Endothelial cell of umbilical vein (primary cell): ENCODE results near the gene GTF3C1. TPM values are rescaled to one million over a fixed set of nuclear protein-coding genes. Genes with fewer than 3 reads are reported as not detected.

ENCODE experiments used
- BruUV-seq: library from RNA; stranded (reverse); fragments of 400-500 nt; replicated peaks from 2 replicates; lab custom pipeline; 2021; lab: Mats Ljungman, UMichigan
- CTCF ChIA-PET: fragments of 300-600, 350-600 bp; sonication (Branson Sonifier 250); formaldehyde crosslinking; loops from one replicate; lab custom pipeline; 2021; ENCODE audit warnings: antibody characterized with exemption, inconsistent platforms; lab: Charles Lee
- POLR2A ChIA-PET: fragments of 300-600, 350-600 bp; sonication (Branson Sonifier 250); formaldehyde crosslinking; loops from one replicate; lab custom pipeline; 2021; ENCODE audit warnings: antibody characterized with exemption, inconsistent platforms; lab: Charles Lee
- DNase-seq: peaks from one replicate; pipeline ENCODE4 v3.0.0-alpha.2; 2011; ENCODE audit warnings: low read depth, low spot score
- FAIRE-seq: peaks from 2 replicates; lab custom pipeline; 2011; peaks lifted over from hg19 to GRCh38; lab: Jason Lieb, UNC
- H2AFZ ChIP-seq: 2 replicates; pipeline ENCODE4 v1.6.0; 2012; ENCODE audit warnings: low read depth, low read length, control low read depth, inconsistent platforms
- H3K27ac ChIP-seq: 2 replicates; pipeline ENCODE4 v1.5.1; 2011; ENCODE audit warnings: low read depth, mild to moderate bottlenecking, control low read depth, low read length, moderate library complexity; ENCODE audit not compliant: insufficient read depth
- H3K27me3 ChIP-seq, 2 experiments: 2 replicates each; pipeline versions ENCODE4 v1.6.0 to v1.6.1; 2011; ENCODE audit warnings: low read length in 2 of 2, mixed read lengths in 1 of 2; ENCODE audit not compliant: control insufficient read depth in 2 of 2, insufficient read depth in 2 of 2
- H3K36me3 ChIP-seq, 2 experiments: 2 replicates in 1 of 2; 3 replicates in 1 of 2; pipeline ENCODE4 v1.5.1; 2011; ENCODE audit warnings: low read length in 2 of 2, mild to moderate bottlenecking in 1 of 2, moderate library complexity in 1 of 2; ENCODE audit not compliant: control insufficient read depth in 2 of 2, insufficient read depth in 2 of 2; ENCODE audit errors: extremely low read depth in 1 of 2
- H3K4me1 ChIP-seq: 3 replicates; pipeline ENCODE4 v1.5.1; 2011; ENCODE audit warnings: mild to moderate bottlenecking, low read length; ENCODE audit not compliant: control insufficient read depth, insufficient read depth; ENCODE audit errors: extremely low read depth
- H3K4me2 ChIP-seq: 2 replicates; pipeline ENCODE4 v1.6.1; 2011; ENCODE audit warnings: low read length, control low read depth, mixed read lengths; ENCODE audit not compliant: insufficient read depth
- H3K4me3 ChIP-seq, 3 experiments: fragments of 200-600 bp in 1 of 3; sonication (generic), shearing (Covaris generic) in 1 of 3; replicated peaks in 1 of 3; 2 replicates each; pipeline ENCODE4 v1.5.1; 2011 to 2016; ENCODE audit warnings: control low read depth in 3 of 3, low read length in 3 of 3, mild to moderate bottlenecking in 2 of 3, inconsistent platforms in 1 of 3, low read depth in 1 of 3, moderate library complexity in 1 of 3; ENCODE audit not compliant: insufficient read depth in 1 of 3
- H3K79me2 ChIP-seq: 2 replicates; pipeline ENCODE4 v1.6.0; 2012; ENCODE audit warnings: low read length, inconsistent platforms; ENCODE audit not compliant: control insufficient read depth, insufficient read depth
- H3K9ac ChIP-seq: replicated peaks from 2 replicates; pipeline ENCODE3; 2011; ENCODE audit warnings: low read length, control low read depth; ENCODE audit not compliant: insufficient read depth; ENCODE audit errors: extremely low read depth
- H3K9me1 ChIP-seq: replicated peaks from 3 replicates; pipeline ENCODE4 v1.6.0; 2011; ENCODE audit warnings: mild to moderate bottlenecking, low read length; ENCODE audit not compliant: control insufficient read depth, insufficient read depth; ENCODE audit errors: extremely low read depth
- H3K9me3 ChIP-seq: replicated peaks from 2 replicates; pipeline ENCODE4 v1.5.1; 2012; ENCODE audit warnings: low read length, inconsistent platforms; ENCODE audit not compliant: control insufficient read depth, insufficient read depth
- H4K20me1 ChIP-seq: replicated peaks from 2 replicates; pipeline ENCODE3; 2011; ENCODE audit warnings: mild to moderate bottlenecking, low read length; ENCODE audit not compliant: control insufficient read depth, insufficient read depth; ENCODE audit errors: extremely low read depth
- EZH2 ChIP-seq: IDR thresholded peaks from 2 replicates; pipeline ENCODE4 v1.6.1; 2012; ENCODE audit warnings: borderline replicate concordance, low read depth, mild to moderate bottlenecking, moderate library complexity, low read length, inconsistent platforms; ENCODE audit not compliant: severe bottlenecking
- GATA2 ChIP-seq: IDR thresholded peaks from 2 replicates; pipeline ENCODE4 v1.7.0; 2011; ENCODE audit warnings: low read depth, mild to moderate bottlenecking, moderate library complexity, mixed read lengths, low read length; ENCODE audit not compliant: insufficient read length, insufficient read depth
- JUN ChIP-seq: IDR thresholded peaks from 2 replicates; pipeline ENCODE4 v1.6.1; 2011; ENCODE audit warnings: borderline replicate concordance, low read depth; ENCODE audit not compliant: insufficient read length, insufficient read depth
- POLR2A ChIP-seq: IDR thresholded peaks from 2 replicates; pipeline ENCODE4 v1.6.1; 2012; ENCODE audit warnings: low read depth, mild to moderate bottlenecking, control low read depth, low read length
- POLR2AphosphoS5 ChIP-seq: IDR thresholded peaks from 2 replicates; pipeline ENCODE4 v1.6.1; 2012; ENCODE audit warnings: low read depth, mild to moderate bottlenecking, control low read depth, low read length, moderate library complexity; ENCODE audit not compliant: insufficient read depth
- dilution Hi-C: fragments of 300-500 bp; cut with MboI; formaldehyde crosslinking; loops from one replicate; pipeline ENCODE4 v1.15.0; 2019; ENCODE audit warnings: low sequenced_read_pairs; ENCODE audit not compliant: extremely low pct_ligation_motif_present
- intact Hi-C: fragments of 100-400 bp; cut with micrococcal nuclease; formaldehyde crosslinking; loops from one replicate; pipeline ENCODE4 v1.10.0; 2022
- polyA plus RNA-seq, 4 experiments: library from polyadenylated mRNA; depleted of rRNA in 3 of 4; stranded (reverse) in 3 of 4; unstranded in 1 of 4; fragments of >200 nt; gene quantifications; 2 replicates each; pipeline versions ENCODE4 v1.2.1 to v1.2.3, GENCODE V29; 2011 to 2012; ENCODE audit warnings: missing spikeins in 1 of 4
- total RNA-seq: library from RNA; stranded (reverse); gene quantifications from 2 replicates; pipeline ENCODE4 v1.2.3, GENCODE V29; 2021
- TF ChIP-seq, protein P1 (sequence below): IDR thresholded peaks from 2 replicates; pipeline ENCODE4 v1.6.1; 2011; ENCODE audit not compliant: insufficient read depth, insufficient read length
- TF ChIP-seq, protein P2 (sequence below), 2 donors: IDR thresholded peaks; 1 replicate in 1 of 2; 2 replicates in 1 of 2; pipeline ENCODE4 v1.5.1; 2011; ENCODE audit warnings: low read length in 2 of 2, mild to moderate bottlenecking in 2 of 2, moderate library complexity in 2 of 2, control low read depth in 1 of 2, inconsistent platforms in 1 of 2, low read depth in 1 of 2; ENCODE audit not compliant: insufficient read depth in 1 of 2; ENCODE audit errors: extremely low read depth in 1 of 2

Gene GTF3C1
- total and polyA plus RNA-seq, 2 donors (not counting 3 experiments of a cell fraction or from before 2014, with no cell fraction given): 58.1 to 86.1 TPM

DNA sequence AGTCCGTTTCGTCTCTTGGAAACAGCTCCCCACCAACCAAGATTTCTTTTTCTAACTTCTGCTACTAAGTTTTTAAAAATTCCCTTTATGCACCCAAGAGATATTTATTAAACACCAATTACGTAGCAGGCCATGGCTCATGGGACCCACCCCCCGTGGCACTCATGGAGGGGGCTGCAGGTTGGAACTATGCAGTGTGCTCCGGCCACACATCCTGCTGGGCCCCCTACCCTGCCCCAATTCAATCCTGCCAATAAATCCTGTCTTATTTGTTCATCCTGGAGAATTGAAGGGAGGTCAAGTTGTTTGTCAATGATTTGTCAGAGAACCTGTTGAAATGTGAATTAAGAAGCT, 99.5 kb downstream of the GTF3C1 start:
- Histone ChIP-seq H3K27ac (no peak overlapping the region), H2AFZ (peak overlapping the region; percentile 70), H3K27me3 (no peaks in the 10 kb centered on the region), H3K9me3 (no peaks in the 10 kb centered on the region), H4K20me1 (no peaks in the 10 kb centered on the region), H3K4me1 (peaks cover 15% of the 10 kb centered on the region), H3K79me2 (no peaks in the 10 kb centered on the region), H3K9ac (no peak overlapping the region), H3K36me3 (no peaks in the 10 kb centered on the region), H3K9me1 (no peaks in the 10 kb centered on the region), H3K4me2 (peak overlapping the region; percentile 48), H3K4me3 (no peak overlapping the region)
- ChIA-PET POLR2A (interaction anchor here (0.6 kb wide), 1 partner anchor 9 kb away, joined by 8 read pairs; no protein-coding TSS in a partner anchor), CTCF (interaction anchor here (0.8 to 2.5 kb wide), 3 partner anchors 215 to 271 kb away, joined by 3 to 7 read pairs (median 4); no protein-coding TSS in a partner anchor)
- TF ChIP-seq, protein P1, sequence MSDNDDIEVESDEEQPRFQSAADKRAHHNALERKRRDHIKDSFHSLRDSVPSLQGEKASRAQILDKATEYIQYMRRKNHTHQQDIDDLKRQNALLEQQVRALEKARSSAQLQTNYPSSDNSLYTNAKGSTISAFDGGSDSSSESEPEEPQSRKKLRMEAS: no peak
- TF ChIP-seq EZH2 (no peak), POLR2AphosphoS5 (no peak), POLR2A (no peak), GATA2 (no peak), JUN (no peak)
- TF ChIP-seq, protein P2, sequence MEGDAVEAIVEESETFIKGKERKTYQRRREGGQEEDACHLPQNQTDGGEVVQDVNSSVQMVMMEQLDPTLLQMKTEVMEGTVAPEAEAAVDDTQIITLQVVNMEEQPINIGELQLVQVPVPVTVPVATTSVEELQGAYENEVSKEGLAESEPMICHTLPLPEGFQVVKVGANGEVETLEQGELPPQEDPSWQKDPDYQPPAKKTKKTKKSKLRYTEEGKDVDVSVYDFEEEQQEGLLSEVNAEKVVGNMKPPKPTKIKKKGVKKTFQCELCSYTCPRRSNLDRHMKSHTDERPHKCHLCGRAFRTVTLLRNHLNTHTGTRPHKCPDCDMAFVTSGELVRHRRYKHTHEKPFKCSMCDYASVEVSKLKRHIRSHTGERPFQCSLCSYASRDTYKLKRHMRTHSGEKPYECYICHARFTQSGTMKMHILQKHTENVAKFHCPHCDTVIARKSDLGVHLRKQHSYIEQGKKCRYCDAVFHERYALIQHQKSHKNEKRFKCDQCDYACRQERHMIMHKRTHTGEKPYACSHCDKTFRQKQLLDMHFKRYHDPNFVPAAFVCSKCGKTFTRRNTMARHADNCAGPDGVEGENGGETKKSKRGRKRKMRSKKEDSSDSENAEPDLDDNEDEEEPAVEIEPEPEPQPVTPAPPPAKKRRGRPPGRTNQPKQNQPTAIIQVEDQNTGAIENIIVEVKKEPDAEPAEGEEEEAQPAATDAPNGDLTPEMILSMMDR (IDR thresholded peaks at IDR 0.05; ENCODE audit: extremely low read depth in 1 of 2, insufficient read depth in 1 of 2, low read depth in 1 of 2, low read length in 2 of 2): no peak
- intact Hi-C loops (no loop called here), dilution Hi-C loops (no loop called here)
- DNase-seq (no peak), FAIRE-seq (no peak)
- BruUV-seq: no TSS peak
